Activated gamma-delta T cell treated with Interleukin-2 at 50 U/mL for 16 hours (primary cell): ENCODE data around the gene RIOK3.
A peak's percentile ranks its signal among the peaks of the same experiment; 100 is the strongest.
"Not testable (repeated sequence)": the region's sequence is repeated elsewhere in the genome, so short reads cannot be mapped to it uniquely, and the experiment has no call there.

ENCODE experiments used
- DNase-seq: peaks from one replicate; pipeline ENCODE4 v3.0.0-alpha.2; 2020

RIOK3 gene

DNA sequence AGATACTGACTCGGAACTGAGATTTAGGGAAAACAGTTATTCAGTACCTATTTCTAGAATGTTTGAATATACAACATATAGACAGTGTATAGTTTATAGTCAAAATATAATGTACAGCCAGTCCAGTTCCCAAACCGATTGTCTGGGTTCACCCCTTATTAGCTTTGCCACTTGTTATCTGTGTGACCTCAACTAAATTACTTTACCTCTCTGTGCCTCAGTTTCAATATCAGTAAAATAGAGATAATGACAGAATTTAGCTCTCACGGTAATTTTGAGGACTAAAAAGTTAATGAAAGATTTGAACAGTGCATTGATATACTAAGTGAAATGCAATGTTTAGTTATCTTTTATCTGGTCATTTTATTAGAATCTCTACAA is 750 bp upstream of the RIOK3 start:
- DNase-seq = no peak

DNA sequence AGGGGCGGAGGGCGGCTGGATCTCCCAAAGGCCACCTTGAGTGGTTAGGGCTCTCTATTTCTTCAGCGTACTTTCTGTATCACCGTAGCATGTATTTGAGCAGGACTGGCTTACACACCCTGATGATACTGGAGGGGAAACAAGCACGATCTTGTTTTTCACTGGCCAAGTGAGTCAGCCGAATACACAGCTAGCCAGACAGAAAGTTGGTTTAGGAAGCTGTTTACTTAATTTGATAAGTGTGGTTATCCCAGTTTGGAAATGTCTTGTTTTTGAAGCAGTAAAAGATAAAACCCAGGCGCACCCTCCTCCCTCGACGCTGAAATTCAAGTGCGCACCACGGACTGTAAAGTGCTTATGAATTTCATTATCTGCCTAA is 582 bp downstream of the RIOK3 start:
- DNase-seq = no peak

DNA sequence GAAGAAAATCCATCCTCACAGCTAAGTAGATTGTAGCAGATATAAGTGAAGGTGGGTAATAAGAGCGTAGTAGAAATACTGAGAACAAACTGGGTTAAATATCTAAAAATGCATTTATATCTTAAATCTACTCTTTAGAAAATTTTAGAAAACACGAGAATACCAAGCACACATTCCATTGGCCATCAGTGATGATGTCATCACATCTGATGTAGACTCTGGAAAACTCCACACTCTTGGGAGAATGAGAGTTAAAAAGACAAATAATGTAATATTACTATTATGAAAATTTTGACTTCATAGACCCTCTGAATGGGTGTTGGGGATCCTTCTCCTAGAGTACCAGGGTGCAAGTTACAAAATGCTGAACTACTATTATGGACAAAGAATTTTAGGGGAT is 3.7 kb downstream of the RIOK3 start:
- no peak for DNase-seq

DNA sequence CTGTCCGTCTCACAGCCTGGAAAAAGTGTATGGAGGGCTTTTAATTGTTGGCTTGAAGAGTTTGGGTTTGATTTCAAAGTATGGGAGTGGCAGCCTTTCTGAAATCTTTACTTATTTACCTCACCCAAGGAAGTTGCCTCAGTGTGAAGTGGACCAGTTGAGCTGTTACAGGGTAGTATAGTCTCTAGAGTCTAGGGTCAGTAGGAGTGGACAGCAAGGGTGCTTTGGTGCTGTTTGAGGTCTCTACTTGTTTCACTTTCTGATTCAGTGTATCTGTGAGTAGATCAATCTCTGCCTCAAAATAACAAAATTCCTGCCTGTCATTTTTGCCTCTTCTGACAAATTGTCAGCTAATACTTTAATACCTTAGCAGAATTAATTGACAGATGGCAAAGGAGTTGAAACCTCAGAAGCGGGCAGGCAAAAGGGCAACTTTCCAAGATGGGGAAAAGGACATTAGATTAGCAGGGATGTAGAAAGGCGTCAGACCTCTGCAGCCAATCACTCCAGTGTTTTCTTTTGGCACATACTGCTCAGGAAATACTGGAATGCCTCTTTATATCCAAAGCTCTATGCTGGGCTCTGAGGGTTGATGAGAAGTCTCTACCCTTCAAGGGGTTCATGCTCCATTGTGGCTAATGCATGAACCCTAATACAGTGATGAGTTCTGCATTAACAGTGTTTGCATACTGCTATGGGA is 5.9 kb downstream of the RIOK3 start:
- no peak for DNase-seq

DNA sequence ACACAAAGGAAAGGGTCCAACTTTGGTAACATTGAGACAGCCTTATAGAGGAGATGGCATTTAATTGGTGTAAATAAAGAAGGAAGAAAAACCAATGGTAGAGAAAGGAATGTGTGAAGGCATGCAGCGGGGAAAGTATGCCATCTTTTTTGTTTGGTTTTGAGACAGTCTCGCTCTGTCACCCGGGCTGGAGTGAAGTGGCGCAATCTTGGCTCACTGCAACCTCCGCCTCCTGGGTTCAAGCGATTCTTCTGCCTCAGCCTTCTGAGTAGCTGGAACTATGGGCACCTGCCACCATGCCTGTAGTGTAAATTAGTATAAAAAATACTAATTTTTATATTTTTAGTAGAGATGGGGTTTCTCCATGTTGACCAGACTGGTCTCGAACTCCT is 6.4 kb downstream of the RIOK3 start:
- no peak for DNase-seq

DNA sequence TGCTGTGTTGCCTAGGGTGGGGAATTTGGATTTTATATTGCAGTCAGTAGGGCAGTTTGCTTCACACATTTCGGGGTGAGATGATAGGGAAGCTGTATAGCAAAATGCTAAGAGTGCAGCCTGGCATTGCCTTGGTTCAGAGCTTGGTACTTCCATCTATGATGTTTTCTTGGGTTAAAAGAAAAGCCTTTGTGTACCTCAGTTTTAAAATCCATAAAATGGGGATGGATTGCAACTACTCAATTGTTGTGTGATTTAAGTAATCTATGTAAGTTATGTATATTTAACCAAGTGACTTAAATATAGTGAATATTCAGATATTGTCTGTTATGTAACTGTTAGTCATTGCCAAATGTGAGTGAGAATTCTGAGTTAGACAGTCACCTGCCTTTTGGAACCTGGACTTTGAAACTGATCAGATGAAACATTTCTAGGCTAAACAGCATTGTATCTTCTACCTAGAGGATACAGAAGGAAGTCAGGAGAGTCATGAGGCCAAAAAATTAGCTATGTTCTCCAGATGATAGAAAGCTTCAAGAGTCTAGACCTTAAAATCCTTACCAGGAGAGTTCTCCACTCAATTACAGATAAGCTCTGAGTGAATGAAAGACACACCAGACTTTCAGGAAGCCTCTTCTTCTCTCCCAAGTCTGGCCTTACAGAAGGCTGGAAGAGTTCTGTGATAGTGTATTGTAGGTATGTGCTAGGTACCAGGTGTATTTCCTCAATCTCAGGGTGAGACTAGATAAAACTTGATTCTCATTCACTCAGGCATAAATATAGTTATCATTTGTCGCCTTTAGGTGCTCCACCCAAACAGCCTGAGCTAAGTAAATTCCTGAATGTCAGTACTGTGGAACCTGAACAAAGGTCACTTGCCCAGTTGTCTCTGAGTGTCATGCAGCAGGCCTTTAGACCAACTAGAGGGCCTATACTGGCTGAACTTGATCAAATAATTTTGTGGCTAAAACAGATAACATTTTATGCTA is 7.5 kb downstream of the RIOK3 start:
- no peak for DNase-seq

DNA sequence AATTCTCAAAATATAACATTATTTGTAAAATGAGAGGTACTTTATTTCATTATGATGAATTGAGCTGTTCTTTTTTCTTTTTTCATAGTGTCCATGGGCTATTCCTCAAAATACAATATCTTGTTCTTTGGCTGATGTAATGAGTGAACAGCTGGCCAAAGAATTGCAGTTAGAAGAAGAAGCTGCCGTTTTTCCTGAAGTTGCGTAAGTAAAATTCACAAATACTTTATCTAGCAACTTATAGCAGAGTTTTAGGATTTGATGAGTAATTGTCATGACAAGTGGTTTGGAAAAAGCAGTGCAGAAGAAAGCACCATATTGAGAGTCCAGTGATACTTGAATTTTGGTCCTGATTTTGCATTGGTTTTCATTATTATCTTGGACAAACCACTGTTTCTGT is 9.8 kb downstream of the RIOK3 start:
- DNase-seq = no peak

DNA sequence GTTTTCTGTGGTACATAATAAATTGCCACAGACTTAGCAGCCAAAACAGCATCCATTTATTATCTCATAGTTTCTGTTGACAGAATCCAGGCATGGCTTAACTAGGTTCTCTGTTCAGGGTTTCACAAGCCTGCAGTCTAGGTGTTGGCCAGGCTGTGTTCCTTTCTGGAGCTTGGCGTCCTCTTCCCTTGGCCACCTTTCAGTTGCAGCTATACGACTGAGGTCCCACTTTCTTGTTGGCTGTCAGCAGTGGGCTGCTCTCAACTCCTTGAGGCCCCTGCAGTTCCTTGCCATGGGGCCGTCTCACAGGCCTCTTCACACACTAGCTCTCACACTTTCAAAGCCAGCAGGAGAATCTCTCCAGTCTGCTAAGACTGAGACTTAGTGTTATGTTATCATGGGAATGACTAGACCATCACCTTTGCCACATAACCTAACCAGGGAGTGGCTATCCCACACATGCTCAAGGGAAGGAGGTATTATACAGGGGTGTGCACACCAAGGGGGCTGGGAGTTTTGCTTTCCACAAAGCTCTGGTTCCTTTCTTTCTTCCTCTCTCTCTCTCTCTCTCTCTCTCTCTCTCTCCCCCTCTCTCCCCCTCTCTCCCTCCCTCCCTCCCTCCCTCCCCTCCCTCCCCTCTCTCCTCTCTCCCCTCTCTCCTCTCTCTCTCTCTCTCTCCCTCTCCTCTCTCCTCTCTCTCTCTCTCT is 15.8 kb downstream of the RIOK3 start:
- no peak for DNase-seq

DNA sequence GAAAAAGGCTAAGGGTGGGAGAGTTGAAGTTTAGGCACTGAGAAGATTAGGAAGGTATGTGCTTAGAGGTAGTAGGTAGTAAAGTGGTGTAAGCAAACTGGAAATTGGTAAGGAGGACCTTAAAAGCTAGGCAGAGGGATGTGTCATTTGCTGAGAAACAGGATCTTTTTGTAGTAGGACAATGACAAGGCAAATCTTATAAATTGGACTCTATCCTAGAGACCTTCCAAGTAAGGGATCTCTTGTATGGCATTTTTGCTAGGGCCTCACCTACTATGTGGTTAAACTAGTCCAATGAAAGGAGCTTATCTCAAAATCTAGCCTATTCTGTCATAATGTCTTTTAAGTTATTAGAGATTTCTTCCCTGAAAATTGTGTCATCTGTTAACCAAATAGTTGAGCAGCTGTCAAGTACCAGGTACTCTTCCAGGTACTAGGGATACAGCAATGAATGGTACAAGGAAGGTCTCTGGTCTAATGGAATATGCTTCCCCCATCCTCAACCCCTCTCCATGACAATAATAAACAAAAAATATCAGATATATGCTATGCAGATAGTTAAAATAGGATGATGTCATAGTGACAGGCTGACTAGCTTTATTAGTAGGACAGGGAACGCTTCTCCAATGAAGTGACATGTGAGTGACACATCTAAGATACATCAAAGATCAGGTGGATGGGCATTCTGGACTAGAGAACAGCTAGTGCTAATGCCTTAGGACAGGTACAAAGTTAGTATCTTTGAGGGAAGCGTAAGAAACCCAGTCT is 17.7 kb downstream of the RIOK3 start:
- no peak for DNase-seq

DNA sequence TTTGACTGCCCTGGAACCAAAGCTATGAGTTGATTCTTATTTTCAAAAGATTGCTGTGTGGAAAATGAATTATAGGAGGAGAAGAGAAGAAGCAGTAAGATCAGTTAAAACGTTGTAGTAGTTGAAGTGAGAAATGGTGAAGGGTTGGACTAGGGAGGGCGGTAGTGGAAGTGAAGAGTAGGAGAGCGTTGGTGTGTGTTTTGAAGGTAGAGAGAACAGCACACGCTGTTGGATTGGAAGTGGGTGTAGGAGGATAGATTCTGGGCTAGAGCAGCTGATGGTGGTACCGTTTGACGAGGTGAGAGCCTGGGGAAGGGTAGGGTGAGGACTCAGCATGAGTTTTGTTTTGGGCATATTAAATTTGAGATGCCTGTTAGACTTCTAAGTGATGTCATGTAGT is 18.4 kb downstream of the RIOK3 start:
- DNase-seq = no peak

DNA sequence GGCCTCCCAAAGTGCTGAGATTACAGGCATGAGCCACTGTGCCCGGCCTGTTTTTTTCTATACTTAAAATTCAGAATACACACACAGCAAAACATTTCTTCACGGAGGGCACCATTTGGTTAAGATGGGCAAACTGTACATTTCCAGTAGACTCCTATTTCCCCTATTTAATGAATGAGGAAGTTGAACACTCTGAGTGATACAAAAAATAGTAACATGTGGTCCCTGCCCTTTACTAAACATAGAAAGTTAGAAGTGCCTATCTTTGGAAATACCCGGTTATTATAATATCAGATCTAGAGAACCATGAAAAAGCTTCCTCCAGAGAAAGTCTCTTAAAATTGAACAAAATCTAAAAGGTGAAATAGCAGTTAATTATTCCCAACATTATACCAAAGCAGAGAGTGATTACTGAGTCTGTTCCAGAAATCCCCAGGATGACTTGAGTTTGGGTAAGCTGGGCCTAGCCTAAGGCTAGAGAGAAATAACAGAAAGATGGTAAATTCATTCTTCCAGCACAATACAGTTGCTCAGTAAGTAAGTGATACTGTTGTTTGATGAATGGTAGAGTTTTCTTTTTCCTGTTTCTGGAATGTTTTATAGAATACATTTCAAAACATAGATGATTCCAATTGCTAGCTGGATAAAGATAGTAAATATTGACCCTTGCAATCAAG is 26.9 kb downstream of the RIOK3 start:
- DNase-seq = no peak

DNA sequence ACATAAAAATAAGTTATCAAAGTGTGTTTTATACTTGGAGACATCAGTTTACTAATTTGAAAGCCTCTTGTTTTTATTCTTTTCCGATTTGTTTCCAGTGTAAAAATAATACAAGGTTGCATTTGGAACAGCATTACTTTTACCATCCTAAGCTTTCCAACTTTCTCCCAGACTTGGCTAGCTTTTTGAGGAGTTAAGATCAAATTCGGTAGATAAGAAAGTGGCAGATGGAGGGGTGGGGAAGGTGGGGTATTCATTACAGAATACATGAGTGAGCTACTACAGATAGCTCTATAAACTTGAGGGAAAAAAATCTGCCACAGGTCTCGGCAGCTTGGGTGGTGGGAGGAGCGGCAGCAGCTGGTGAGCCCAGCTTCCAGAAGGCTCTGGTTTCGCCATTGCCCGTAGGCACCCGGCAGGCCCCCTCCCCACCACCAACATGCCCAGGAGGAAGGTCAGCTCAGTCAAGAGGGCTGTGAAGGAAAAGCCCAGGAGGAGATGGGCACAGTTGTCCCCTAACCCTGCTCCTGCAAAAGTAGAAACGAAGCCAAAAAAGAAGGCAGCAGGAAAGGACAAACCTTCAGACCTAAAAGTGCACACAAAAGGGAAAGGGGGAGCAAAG is 31.6 kb downstream of the RIOK3 start:
- DNase-seq = no peak

DNA sequence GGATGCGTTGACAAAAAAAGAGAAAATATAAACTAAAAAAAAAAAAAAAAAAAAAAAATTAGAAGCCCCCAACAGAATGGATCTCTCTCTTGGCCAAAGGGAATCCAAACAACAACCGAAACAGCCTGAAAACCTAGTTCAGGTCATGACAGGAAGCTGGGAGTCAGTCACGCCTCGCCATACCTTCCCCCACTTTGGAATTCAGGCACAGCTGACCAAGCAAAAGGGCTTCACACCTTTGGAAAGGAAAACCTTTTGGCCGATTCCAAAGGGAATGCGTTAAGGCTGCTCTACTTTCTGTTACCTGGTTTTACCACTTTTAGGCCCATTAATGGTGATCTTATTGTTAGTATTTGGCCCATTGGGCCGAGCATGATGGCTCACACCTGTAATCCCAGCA is 32.3 kb downstream of the RIOK3 start:
- no peak for DNase-seq

DNA sequence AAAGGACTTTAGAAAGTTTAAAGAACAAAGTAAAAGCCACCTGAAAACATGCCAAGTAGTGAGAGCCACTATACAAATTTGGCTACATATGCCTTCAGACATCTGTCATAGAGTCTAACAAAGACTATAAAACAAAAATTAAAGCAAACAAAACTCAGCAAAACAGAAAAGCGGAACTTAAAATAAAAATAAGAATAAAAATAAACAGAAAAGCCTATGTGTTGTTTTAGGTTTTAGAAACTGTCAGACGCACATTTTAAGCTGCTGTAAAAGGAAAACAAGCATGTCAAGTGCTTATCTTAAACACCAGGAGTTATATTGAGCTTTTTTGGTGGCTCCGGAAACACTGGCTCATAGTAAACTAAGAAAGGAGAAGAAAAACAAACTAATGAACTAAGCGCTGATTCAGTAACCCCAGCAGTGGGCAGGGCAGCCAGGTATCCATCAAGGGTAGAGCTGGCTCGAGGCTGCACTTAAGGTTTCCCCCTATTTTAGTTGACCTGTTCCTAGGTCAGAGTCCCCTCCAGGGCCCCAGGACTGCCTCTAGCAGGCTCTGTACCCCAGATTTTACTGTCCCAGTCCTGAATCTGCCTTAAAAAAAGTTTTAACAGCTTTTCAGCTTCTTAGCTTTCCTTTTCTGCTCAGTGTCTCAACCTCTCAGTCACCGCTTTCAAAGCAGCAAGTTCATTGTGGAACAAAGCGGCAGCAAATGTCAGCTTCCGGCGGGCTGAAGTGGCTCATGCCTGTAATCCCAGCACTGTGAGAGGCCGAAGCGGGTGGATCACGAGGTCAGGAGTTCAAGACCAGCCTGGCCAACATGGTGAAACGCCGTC is 34.9 kb downstream of the RIOK3 start:
- DNase-seq = peak; percentile 36

DNA sequence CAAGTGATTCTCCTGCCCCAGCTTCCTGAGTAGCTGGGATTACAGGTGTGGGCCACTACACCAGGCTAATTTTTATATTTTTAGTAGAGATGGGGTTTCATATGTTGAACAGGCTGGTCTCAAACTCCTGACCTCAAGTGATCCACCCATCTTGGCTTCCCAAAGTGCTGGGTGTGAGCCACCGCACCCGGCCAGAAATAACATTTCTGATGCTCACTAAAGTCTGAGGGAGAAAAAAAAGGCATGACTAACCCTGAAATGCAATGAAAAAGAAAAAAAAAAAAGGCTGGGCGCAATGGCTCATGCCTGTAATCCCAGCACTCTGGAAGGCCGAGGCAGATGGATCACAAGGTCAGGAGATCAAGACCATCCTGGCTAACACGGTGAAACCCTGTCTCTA is 36.5 kb downstream of the RIOK3 start:
- not testable (repeated sequence) for DNase-seq

DNA sequence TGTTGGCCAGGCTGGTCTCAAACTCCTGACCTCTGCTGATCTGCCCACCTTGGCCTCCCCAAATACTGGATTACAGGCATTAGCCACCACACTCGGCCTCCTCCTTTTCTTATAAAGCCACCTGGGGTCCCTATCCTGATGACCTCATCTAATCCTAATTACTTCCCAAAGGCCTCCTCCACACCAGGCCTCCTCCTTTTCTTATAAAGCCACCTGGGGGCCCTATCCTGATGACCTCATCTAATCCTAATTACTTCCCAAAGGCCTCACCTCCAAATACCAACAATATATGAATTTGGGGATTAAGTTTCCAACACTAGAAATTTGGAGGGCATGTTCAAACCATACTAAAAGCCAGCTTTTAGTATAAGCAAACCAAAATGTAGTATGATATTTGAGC is 40.6 kb downstream of the RIOK3 start:
- DNase-seq = no peak

DNA sequence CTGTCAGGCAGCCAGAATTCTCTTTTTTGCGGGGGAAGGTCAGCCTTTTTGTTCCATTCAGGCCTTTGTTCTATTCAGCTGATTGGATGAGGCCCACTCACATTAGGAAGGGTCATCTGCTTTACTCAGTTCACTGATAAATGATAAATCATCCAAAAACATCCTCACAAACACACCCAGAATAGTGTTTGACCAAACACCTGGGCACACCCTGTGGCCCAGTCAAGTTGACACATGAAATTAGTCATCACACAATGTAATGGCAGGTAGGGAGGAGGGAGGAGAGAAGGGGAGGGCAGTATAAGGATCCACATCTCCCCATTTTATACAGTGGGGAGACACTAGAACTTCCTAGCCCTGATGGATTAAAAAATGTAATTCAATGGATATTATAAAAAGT is 41.9 kb downstream of the RIOK3 start:
- no peak for DNase-seq

DNA sequence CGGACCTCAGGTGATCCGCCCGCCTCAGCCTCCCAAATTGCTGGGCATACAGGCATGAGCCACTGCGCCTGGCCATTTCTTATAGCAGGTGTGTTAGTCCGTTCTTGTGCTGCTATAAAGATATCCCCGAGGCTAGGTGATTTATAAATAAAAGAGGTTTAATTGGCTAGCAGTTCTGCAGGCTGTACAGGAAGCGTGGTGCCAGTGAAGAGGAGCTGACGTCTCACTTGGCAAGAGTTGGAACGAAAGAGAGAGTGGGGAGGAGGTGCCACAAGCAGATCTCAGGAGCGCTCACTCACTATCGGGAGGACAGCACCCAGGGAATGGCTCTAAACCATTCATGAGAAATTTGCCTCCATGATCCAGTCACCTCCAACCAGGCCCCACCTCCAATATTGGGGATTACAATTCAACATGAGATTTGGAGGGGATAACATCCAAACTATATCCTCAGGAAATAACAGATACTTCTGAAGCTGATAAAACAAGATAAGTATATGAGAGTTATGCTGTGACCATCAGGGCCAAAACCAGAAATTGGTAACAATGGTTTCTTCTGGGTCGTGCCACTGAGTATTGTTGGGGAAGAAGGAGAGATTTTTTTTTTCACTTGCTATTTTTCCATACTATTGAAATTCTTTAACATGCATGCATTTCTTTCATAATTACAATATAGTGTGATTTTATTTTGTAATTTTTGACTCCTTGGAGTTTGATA is 42.8 kb downstream of the RIOK3 start:
- no peak for DNase-seq

DNA sequence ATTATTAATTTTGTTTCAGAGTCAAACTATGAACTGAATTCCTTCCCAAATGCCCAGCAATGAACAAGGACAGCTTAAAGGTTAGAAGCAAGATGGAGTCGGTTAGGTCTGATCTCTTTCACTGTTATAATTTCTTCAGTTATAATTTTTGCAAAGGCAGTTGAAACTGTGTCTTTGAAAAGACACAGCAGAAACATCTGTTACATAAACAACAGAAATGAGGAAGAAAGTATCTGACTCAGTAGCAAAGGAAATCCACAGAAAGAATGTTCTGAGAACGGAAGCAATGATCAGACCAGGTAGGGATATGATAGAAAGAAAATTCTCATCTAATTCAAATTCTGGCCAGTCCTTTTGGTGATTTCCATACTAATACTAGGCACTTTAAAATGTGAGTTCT is 45.0 kb downstream of the RIOK3 start:
- DNase-seq = no peak

DNA sequence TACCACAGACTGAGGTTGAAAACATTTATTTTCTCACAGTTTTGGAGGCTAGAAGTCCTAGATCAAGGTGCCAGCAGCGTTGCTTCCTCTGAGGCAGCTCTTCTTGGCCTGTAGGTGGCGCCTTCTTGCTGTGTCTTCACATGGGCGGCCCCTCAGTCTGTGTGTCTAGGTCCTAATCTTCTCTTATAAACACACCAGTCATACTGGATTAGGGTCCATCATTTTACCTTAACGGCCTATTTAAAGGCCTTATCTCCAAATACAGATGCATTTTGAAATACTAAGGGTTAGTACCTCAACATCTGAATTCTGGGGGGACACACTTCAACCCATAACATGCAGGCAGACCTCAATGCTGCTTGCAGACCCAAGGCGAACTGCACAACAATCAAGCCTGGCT is 45.8 kb downstream of the RIOK3 start:
- peak; percentile 75 for DNase-seq
